ENCODE results near the gene RND1. TPM values are rescaled to one million over a fixed set of nuclear protein-coding genes. Genes with fewer than 3 reads are reported as not detected.

Gene RND1
- total RNA-seq, 1 donor: under 0.01 TPM

DNA sequence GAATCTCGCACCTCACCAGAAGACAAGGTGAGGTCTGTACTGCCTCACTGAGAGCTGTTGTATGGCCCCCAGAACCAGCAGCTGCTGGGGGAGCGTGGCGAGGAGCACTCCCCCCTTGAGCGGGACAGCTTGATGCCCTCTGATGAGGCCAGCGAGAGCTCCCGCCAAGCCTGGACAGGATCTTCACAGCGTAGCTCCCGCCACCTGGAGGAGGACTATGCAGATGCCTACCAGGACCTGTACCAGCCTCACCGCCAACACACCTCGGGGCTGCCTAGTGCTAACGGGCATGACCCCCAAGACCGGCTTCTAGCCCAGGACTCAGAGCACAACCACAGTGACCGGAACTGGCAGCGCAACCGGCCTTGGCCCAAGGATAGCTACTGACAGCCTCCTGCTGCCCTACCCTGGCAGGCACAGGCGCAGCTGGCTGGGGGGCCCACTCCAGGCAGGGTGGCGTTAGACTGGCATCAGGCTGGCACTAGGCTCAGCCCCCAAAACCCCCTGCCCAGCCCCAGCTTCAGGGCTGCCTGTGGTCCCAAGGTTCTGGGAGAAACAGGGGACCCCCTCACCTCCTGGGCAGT lies 38.1 kb downstream of the RND1 start:
- H3K4me3 ChIP-seq (ENCODE audit: low read depth, low read length): no peak overlapping the region
- TF ChIP-seq, protein P1, sequence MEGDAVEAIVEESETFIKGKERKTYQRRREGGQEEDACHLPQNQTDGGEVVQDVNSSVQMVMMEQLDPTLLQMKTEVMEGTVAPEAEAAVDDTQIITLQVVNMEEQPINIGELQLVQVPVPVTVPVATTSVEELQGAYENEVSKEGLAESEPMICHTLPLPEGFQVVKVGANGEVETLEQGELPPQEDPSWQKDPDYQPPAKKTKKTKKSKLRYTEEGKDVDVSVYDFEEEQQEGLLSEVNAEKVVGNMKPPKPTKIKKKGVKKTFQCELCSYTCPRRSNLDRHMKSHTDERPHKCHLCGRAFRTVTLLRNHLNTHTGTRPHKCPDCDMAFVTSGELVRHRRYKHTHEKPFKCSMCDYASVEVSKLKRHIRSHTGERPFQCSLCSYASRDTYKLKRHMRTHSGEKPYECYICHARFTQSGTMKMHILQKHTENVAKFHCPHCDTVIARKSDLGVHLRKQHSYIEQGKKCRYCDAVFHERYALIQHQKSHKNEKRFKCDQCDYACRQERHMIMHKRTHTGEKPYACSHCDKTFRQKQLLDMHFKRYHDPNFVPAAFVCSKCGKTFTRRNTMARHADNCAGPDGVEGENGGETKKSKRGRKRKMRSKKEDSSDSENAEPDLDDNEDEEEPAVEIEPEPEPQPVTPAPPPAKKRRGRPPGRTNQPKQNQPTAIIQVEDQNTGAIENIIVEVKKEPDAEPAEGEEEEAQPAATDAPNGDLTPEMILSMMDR (IDR thresholded peaks at IDR 0.05; ENCODE audit: insufficient read depth, low read depth, low read length): no peak
- DNase-seq (ENCODE audit: low read depth): no peak

DNA sequence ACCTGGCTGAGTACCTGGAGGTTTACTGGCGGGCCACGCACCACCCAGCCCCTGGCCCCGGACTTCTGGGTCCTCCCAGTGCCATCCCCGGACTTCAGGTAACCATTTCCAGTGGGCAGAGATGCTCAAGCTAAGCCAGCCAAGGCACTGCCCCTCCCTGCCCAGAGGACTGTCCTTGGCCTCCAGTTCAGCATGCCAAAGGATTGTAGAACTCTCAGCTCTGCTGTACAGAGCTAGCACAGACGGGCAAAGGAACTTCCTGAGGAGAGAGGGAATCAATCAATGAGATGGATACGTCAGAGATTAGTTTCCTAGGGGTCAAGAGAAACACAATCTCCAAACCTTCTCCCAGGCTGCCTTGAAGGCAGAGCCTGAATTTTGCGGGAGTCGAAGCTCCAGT lies 38.6 kb downstream of the RND1 start:
- TF ChIP-seq, protein P1 (IDR thresholded peaks at IDR 0.05; ENCODE audit: insufficient read depth, low read depth, low read length): no peak
- no peak for DNase-seq (ENCODE audit: low read depth)
- no peak overlapping the region for H3K4me3 ChIP-seq (ENCODE audit: low read depth, low read length)

DNA sequence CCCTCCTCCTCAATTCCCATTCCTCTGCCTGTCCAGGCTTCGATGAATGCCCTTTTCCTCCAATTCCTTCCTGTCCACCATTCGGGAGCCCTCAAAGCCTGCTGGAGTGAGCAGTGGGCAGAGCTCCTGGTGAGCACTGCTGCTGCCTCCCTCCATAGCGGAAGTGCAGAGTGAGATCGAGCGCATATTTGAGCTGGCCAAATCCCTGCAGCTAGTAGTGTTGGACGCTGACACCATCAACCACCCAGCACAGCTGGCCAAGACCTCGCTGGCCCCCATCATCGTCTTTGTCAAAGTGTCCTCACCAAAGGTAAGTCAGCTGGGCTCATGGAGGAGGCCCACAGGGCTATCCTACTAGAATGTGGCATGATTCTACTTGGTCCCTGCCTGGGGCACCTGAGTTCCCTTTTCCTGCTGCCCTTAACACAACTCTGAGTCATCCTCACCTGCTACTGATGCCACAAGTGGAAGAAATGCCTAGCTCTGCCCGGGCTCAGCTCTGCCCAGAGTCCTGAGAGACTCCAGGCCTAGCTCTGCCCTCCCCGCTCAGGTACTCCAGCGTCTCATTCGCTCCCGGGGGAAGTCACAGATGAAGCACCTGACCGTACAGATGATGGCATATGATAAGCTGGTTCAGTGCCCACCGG lies 39.3 kb downstream of the RND1 start:
- no peak for DNase-seq (ENCODE audit: low read depth)
- H3K4me3 ChIP-seq (ENCODE audit: low read depth, low read length): no peak overlapping the region
- TF ChIP-seq, protein P1 (IDR thresholded peaks at IDR 0.05; ENCODE audit: insufficient read depth, low read depth, low read length): no peak

DNA sequence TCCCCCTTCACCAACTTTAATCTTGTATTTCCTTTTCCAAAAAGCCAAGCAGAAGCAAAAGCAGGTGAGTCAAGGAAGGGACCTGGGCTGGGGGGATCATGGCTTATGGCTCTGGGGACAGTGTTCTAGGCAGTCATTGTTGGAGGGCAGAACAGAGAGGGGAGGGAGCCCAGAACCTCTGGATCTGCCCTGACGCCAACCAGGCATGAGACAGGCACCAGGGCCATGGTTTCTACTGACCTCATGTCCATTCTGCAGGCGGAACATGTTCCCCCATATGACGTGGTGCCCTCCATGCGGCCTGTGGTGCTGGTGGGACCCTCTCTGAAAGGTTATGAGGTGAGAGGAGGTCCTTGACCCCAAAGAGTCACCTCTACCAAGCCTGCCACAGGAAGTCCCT lies 40.8 kb downstream of the RND1 start:
- TF ChIP-seq, protein P1 (IDR thresholded peaks at IDR 0.05; ENCODE audit: insufficient read depth, low read depth, low read length): no peak

DNA sequence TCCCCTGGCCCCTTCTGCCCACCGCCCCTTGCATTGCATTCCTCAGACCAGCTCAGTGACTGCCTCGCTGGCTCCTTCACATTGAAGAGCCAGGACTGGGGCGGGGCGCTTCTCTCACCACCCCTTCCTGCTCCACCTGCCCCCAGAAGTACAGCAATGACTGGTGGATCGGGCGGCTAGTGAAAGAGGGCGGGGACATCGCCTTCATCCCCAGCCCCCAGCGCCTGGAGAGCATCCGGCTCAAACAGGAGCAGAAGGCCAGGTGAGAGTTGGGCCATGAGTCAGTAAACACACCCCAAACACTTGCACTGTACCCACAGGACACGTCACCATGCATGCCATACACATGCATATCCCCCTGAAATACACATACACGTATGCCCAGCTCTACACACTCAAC lies 41.6 kb downstream of the RND1 start:
- DNase-seq (ENCODE audit: low read depth): no peak
- no peak overlapping the region for H3K4me3 ChIP-seq (ENCODE audit: low read depth, low read length)
- TF ChIP-seq, protein P1 (IDR thresholded peaks at IDR 0.05; ENCODE audit: insufficient read depth, low read depth, low read length): no peak

More for the DNA sequence above, 40.8 kb downstream of the RND1 start:
- no peak overlapping the region for H3K4me3 ChIP-seq (ENCODE audit: low read depth, low read length)
- no peak for DNase-seq (ENCODE audit: low read depth)

DNA sequence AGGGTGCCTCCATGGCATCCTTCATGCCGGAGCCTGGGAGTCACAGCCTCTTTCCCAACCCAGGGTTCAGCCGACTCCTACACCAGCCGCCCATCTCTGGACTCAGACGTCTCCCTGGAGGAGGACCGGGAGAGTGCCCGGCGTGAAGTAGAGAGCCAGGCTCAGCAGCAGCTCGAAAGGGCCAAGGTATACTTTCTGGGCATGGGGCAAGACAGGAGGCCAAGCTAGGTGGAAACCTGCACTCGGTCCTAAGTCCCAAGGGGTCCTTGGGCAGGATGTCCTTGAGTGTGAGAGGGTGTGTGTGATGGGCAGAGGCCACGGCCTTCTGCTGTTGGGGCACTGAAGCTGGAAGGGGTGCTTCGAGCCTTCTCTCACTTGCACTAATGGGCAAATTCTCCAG lies 42.4 kb downstream of the RND1 start:
- H3K4me3 ChIP-seq (ENCODE audit: low read depth, low read length): no peak overlapping the region
- TF ChIP-seq, protein P1 (IDR thresholded peaks at IDR 0.05; ENCODE audit: insufficient read depth, low read depth, low read length): no peak
- DNase-seq (ENCODE audit: low read depth): no peak

All from fibroblast of villous mesenchyme (primary cell).